ENCODE measurements around the gene ZEB1.

The ZEB1 gene

DNA sequence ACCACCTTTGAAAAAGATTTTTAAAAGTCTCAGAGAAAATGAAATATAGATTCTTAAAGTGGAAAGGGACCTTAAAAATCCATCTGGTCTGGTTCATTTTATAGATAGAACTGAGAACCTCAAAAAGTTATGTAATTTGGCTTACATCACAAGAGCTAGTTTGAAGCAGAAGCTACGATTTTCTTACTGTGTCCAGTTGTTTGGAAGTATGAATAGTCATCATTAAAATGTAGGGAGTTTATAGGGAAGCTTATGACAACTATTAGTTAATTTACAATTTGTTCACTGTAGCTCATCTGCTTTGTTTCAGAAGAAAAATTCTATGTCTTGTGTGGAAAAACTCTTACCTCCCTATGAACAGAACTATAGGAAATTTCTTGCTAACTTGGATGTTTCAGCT, 26.9 kb downstream of the ZEB1 start:
- Histone ChIP-seq H3F3A (ENCODE audit: control insufficient read depth, insufficient read depth) (no peaks in the 10 kb centered on the region), H3K9me2 (replicated peaks; ENCODE audit: control insufficient read depth, low read length) (no peaks in the 10 kb centered on the region), H3K4me1 (ENCODE audit: control insufficient read depth, low read length) (peaks cover 9% of the 10 kb centered on the region), H3K9me3 (ENCODE audit: control insufficient read depth, insufficient read depth, low read length) (no peaks in the 10 kb centered on the region), H3K27me3 (ENCODE audit: control insufficient read depth, low read length) (no peaks in the 10 kb centered on the region), H3K36me3 (ENCODE audit: control insufficient read depth, low read length) (no peaks in the 10 kb centered on the region), H3K27ac (ENCODE audit: low read depth, low read length) (no peak overlapping the region), H3K4me3 (ENCODE audit: low read length) (no peak overlapping the region), H3K4me2 (ENCODE audit: low read length) (no peak overlapping the region), H4K20me1 (ENCODE audit: control insufficient read depth, insufficient read depth, low read depth, low read length) (peaks cover 4% of the 10 kb centered on the region; the same call in 1 of the 2 replicates), H3K79me2 (ENCODE audit: control insufficient read depth, low read length) (peaks cover 98% of the 10 kb centered on the region)
- TF ChIP-seq EZH2phosphoT487 (IDR thresholded peaks at IDR 0.05; ENCODE audit: borderline replicate concordance, low read length) (no peak), CTCF (IDR thresholded peaks at IDR 0.05; ENCODE audit: low read depth, low read length, poor library complexity, severe bottlenecking) (no peak)

GRCh38 chr10:31346953-31347352, 27.9 kb downstream of the ZEB1 start:
- Histone ChIP-seq H3K27ac (ENCODE audit: low read depth, low read length) (no peak overlapping the region), H3K4me1 (ENCODE audit: control insufficient read depth, low read length) (peaks cover 6% of the 10 kb centered on the region), H4K20me1 (ENCODE audit: control insufficient read depth, insufficient read depth, low read depth, low read length) (peaks cover 3% of the 10 kb centered on the region; the same call in 1 of the 2 replicates), H3K79me2 (ENCODE audit: control insufficient read depth, low read length) (peaks cover 98% of the 10 kb centered on the region), H3F3A (ENCODE audit: control insufficient read depth, insufficient read depth) (no peaks in the 10 kb centered on the region), H3K4me2 (ENCODE audit: low read length) (no peak overlapping the region), H3K27me3 (ENCODE audit: control insufficient read depth, low read length) (no peaks in the 10 kb centered on the region), H3K9me3 (ENCODE audit: control insufficient read depth, insufficient read depth, low read length) (no peaks in the 10 kb centered on the region), H3K36me3 (ENCODE audit: control insufficient read depth, low read length) (no peaks in the 10 kb centered on the region), H3K4me3 (ENCODE audit: low read length) (no peak overlapping the region), H3K9me2 (replicated peaks; ENCODE audit: control insufficient read depth, low read length) (no peaks in the 10 kb centered on the region)
- TF ChIP-seq EZH2phosphoT487 (IDR thresholded peaks at IDR 0.05; ENCODE audit: borderline replicate concordance, low read length) (no peak), CTCF (IDR thresholded peaks at IDR 0.05; ENCODE audit: low read depth, low read length, poor library complexity, severe bottlenecking) (no peak)

- no peak for TF ChIP-seq CTCF (IDR thresholded peaks at IDR 0.05; ENCODE audit: low read depth, low read length, poor library complexity, severe bottlenecking)
- TF ChIP-seq EZH2phosphoT487 (IDR thresholded peaks at IDR 0.05; ENCODE audit: borderline replicate concordance, low read length), result no peak
- H3K79me2 ChIP-seq (ENCODE audit: control insufficient read depth, low read length), result peaks cover 98% of the 10 kb centered on the region
- H3K4me3 ChIP-seq (ENCODE audit: low read length), result no peak overlapping the region
- H3K9me3 ChIP-seq (ENCODE audit: control insufficient read depth, insufficient read depth, low read length), result no peaks in the 10 kb centered on the region
- H3K4me2 ChIP-seq (ENCODE audit: low read length), result no peak overlapping the region
- H3K27ac ChIP-seq (ENCODE audit: low read depth, low read length), result no peak overlapping the region
- no peaks in the 10 kb centered on the region for H3K9me2 ChIP-seq (replicated peaks; ENCODE audit: control insufficient read depth, low read length)
- H4K20me1 ChIP-seq (ENCODE audit: control insufficient read depth, insufficient read depth, low read depth, low read length), result no peaks in the 10 kb centered on the region
- H3F3A ChIP-seq (ENCODE audit: control insufficient read depth, insufficient read depth), result no peaks in the 10 kb centered on the region
- H3K27me3 ChIP-seq (ENCODE audit: control insufficient read depth, low read length), result no peaks in the 10 kb centered on the region
- H3K4me1 ChIP-seq (ENCODE audit: control insufficient read depth, low read length), result peaks cover 6% of the 10 kb centered on the region
- H3K36me3 ChIP-seq (ENCODE audit: control insufficient read depth, low read length), result no peaks in the 10 kb centered on the region
Observed at GRCh38 chr10:31347705-31348104, 28.7 kb downstream of the ZEB1 start.

All from DOHH2 (cell line).